H9 (cell line): ENCODE data around the gene CXCL14. TPM values are rescaled to one million over a fixed set of nuclear protein-coding genes. Genes with fewer than 3 reads are reported as not detected.

Experiments
- DNase-seq: peaks from one replicate; pipeline ENCODE4 v3.0.0-alpha.2; 2017
- H2AFZ ChIP-seq: one replicate; pipeline ENCODE4 v1.6.1; 2013; ENCODE audit warnings: mild to moderate bottlenecking, low read length, control low read depth, moderate library complexity
- H2AK5ac ChIP-seq: 2 replicates; pipeline ENCODE4 v1.6.1; 2013; ENCODE audit warnings: low read length, control low read depth, mixed read lengths; ENCODE audit not compliant: insufficient read length
- H2BK120ac ChIP-seq: one replicate; pipeline ENCODE4 v1.6.1; 2013; ENCODE audit warnings: low read depth, mild to moderate bottlenecking, low read length, control low read depth, inconsistent platforms; ENCODE audit not compliant: poor library complexity, severe bottlenecking
- H2BK12ac ChIP-seq: 2 replicates; pipeline ENCODE4 v1.6.1; 2013; ENCODE audit warnings: low read length, control low read depth, mixed read lengths, low read depth; ENCODE audit not compliant: insufficient read length
- H2BK15ac ChIP-seq: 2 replicates; pipeline ENCODE4 v1.6.1; 2013; ENCODE audit warnings: low read depth, low read length, control low read depth
- H2BK20ac ChIP-seq: one replicate; pipeline ENCODE4 v1.6.1; 2013; ENCODE audit warnings: low read depth, mild to moderate bottlenecking, low read length, control low read depth, inconsistent platforms; ENCODE audit not compliant: poor library complexity, severe bottlenecking
- H2BK5ac ChIP-seq: 2 replicates; pipeline ENCODE4 v1.6.1; 2013; ENCODE audit warnings: low read length, control low read depth, mixed read lengths; ENCODE audit not compliant: insufficient read length
- H3K14ac ChIP-seq: 2 replicates; pipeline ENCODE4 v1.6.1; 2013; ENCODE audit warnings: low read length, control low read depth; ENCODE audit not compliant: insufficient read depth
- H3K18ac ChIP-seq: 2 replicates; pipeline ENCODE4 v1.6.1; 2013; ENCODE audit warnings: low read depth, mild to moderate bottlenecking, mixed read lengths, low read length, control low read depth; ENCODE audit not compliant: insufficient read length
- H3K23ac ChIP-seq: 2 replicates; pipeline ENCODE4 v1.6.1; 2013; ENCODE audit warnings: low read length, control low read depth, mixed read lengths, low read depth; ENCODE audit not compliant: insufficient read length
- H3K23me2 ChIP-seq: 2 replicates; pipeline ENCODE4 v1.6.1; 2013; ENCODE audit warnings: low read depth, mild to moderate bottlenecking, mixed read lengths, low read length, control low read depth; ENCODE audit not compliant: insufficient read length, poor library complexity, severe bottlenecking
- H3K27ac ChIP-seq: 2 replicates; pipeline ENCODE4 v1.5.1; 2013; ENCODE audit warnings: low read length, control low read depth, mixed read lengths, low read depth; ENCODE audit not compliant: insufficient read length
- H3K27me3 ChIP-seq: 2 replicates; pipeline ENCODE4 v1.6.1; 2013; ENCODE audit warnings: low read length, control low read depth, inconsistent platforms; ENCODE audit not compliant: insufficient read depth
- H3K4ac ChIP-seq: 2 replicates; pipeline ENCODE4 v1.6.1; 2013; ENCODE audit warnings: low read depth, mild to moderate bottlenecking, control low read depth, inconsistent platforms, low read length, moderate library complexity
- H3K4me1 ChIP-seq: 2 replicates; pipeline ENCODE4 v1.6.1; 2013; ENCODE audit warnings: low read length, control low read depth, inconsistent platforms; ENCODE audit not compliant: insufficient read depth
- H3K4me2 ChIP-seq: 2 replicates; pipeline ENCODE4 v1.6.1; 2013; ENCODE audit warnings: low read length, control low read depth, mixed read lengths; ENCODE audit not compliant: insufficient read length, insufficient read depth
- H3K56ac ChIP-seq: 2 replicates; pipeline ENCODE4 v1.6.1; 2013; ENCODE audit warnings: low read depth, mild to moderate bottlenecking, mixed read lengths, low read length, control low read depth; ENCODE audit not compliant: insufficient read length
- H3K79me1 ChIP-seq: 2 replicates; pipeline ENCODE4 v1.6.1; 2013; ENCODE audit warnings: low read depth, mild to moderate bottlenecking, moderate library complexity, low read length, control low read depth, inconsistent platforms; ENCODE audit not compliant: insufficient read depth, poor library complexity, severe bottlenecking
- H3K79me2 ChIP-seq: 2 replicates; pipeline ENCODE4 v1.6.1; 2013; ENCODE audit warnings: low read length, control low read depth, inconsistent platforms; ENCODE audit not compliant: insufficient read depth
- H3K9ac ChIP-seq: 2 replicates; pipeline ENCODE4 v1.6.1; 2013; ENCODE audit warnings: low read length, control low read depth, mixed read lengths; ENCODE audit not compliant: insufficient read length; ENCODE audit errors: extremely low read depth
- H3K9me3 ChIP-seq: one replicate; pipeline ENCODE4 v1.6.1; 2013; ENCODE audit warnings: low read depth, low read length, inconsistent platforms; ENCODE audit not compliant: control insufficient read depth
- H3T11ph ChIP-seq: one replicate; pipeline ENCODE4 v1.6.1; 2013; ENCODE audit warnings: mild to moderate bottlenecking, low read length, control low read depth, inconsistent platforms
- H4K20me1 ChIP-seq: one replicate; pipeline ENCODE4 v1.6.1; 2013; ENCODE audit not compliant: control insufficient read depth, insufficient read length, insufficient read depth
- H4K5ac ChIP-seq: 2 replicates; pipeline ENCODE4 v1.6.1; 2013; ENCODE audit warnings: low read depth, mild to moderate bottlenecking, mixed read lengths, low read length, control low read depth; ENCODE audit not compliant: insufficient read length
- H4K8ac ChIP-seq: replicated peaks from 2 replicates; pipeline ENCODE4 v1.6.1; 2013; ENCODE audit warnings: low read length, control low read depth, mixed read lengths, low read depth; ENCODE audit not compliant: insufficient read length
- H4K91ac ChIP-seq: 2 replicates; pipeline ENCODE4 v1.6.1; 2013; ENCODE audit warnings: low read depth, mild to moderate bottlenecking, moderate library complexity, mixed read lengths, low read length, control low read depth; ENCODE audit not compliant: insufficient read length
- H3K27ac Mint-ChIP-seq, 3 experiments: 2 replicates in 2 of 3; 3 replicates in 1 of 3; pipeline ENCODE4 v1.8.0; 2020 to 2021; ENCODE audit warnings: mixed read lengths in 3 of 3, mild to moderate bottlenecking in 1 of 3, moderate library complexity in 1 of 3
- H3K27me3 Mint-ChIP-seq: 2 replicates; pipeline ENCODE4 v1.8.0; 2021; ENCODE audit warnings: low read depth, mild to moderate bottlenecking, moderate library complexity, mixed read lengths
- H3K36me3 Mint-ChIP-seq, 3 experiments: 2 replicates in 2 of 3; 3 replicates in 1 of 3; pipeline ENCODE4 v1.8.0; 2020 to 2021; ENCODE audit warnings: low read depth in 3 of 3, mixed read lengths in 3 of 3; ENCODE audit not compliant: insufficient read depth in 1 of 3
- H3K4me1 Mint-ChIP-seq, 2 experiments: 2 replicates each; pipeline ENCODE4 v1.8.0; 2020; ENCODE audit warnings: mixed read lengths in 2 of 2
- H3K4me3 Mint-ChIP-seq, 2 experiments: 2 replicates in 1 of 2; 3 replicates in 1 of 2; pipeline ENCODE4 v1.8.0; 2020 to 2021; ENCODE audit warnings: mild to moderate bottlenecking in 2 of 2, mixed read lengths in 2 of 2, moderate library complexity in 1 of 2
- H3K9me3 Mint-ChIP-seq, 2 experiments: 2 replicates in 1 of 2; 3 replicates in 1 of 2; pipeline ENCODE4 v1.8.0; 2020; ENCODE audit warnings: mild to moderate bottlenecking in 2 of 2, mixed read lengths in 2 of 2, moderate library complexity in 1 of 2
- CTCF ChIP-seq: fragments of 200-600 bp; sonication (generic); conservative IDR thresholded peaks from 3 replicates; pipeline ENCODE4 v1.8.0; 2021; ENCODE audit warnings: antibody characterized with exemption, mild to moderate bottlenecking
- WGBS: extraction: QIAGEN DNeasy Blood & Tissue Kit; methylation state at CpG from one replicate; pipeline ENCODE4 v1.1.7; 2013; ENCODE audit warnings: missing lambda C conversion rate, low lambda C conversion rate, mixed read lengths; ENCODE audit not compliant: insufficient read length; ENCODE audit errors: extremely low coverage; 5-methylcytosine and 5-hydroxymethylcytosine counted together
- total RNA-seq: library from RNA; stranded (reverse); gene quantifications from 2 replicates; pipeline ENCODE4 v1.2.1, GENCODE V29; 2021

The CXCL14 gene
- total RNA-seq, 1 experiment from 2014 or later: 1.1 TPM

- no peak overlapping the region for H3K18ac ChIP-seq
Measured at GRCh38 chr5:135598691-135599395, 20.1 kb upstream of the CXCL14 start.

More at GRCh38 chr5:135598691-135599395, 20.1 kb upstream of the CXCL14 start:
- H3K4me1 Mint-ChIP-seq: peaks cover 11% of the 10 kb centered on the region in 2 experiments
- Histone ChIP-seq H3K9ac (no peak overlapping the region), H2BK120ac (no peak overlapping the region), H2BK15ac (no peak overlapping the region), H3K4me1 (no peaks in the 10 kb centered on the region), H2AK5ac (no peak overlapping the region), H3K14ac (no peak overlapping the region), H2AFZ (no peak overlapping the region), H3K9me3 (no peaks in the 10 kb centered on the region), H3K23ac (no peak overlapping the region), H4K91ac (no peak overlapping the region), H3K4ac (no peak overlapping the region), H2BK5ac (no peak overlapping the region), H3K4me2 (no peak overlapping the region), H4K20me1 (no peaks in the 10 kb centered on the region), H3K27me3 (no peaks in the 10 kb centered on the region), H2BK12ac (no peak overlapping the region), H3K27ac (no peak overlapping the region), H4K5ac (no peak overlapping the region), H3K23me2 (no peaks in the 10 kb centered on the region), H3K79me2 (no peaks in the 10 kb centered on the region), H4K8ac (no peak overlapping the region), H3K56ac (no peak overlapping the region), H3K79me1 (no peaks in the 10 kb centered on the region), H3T11ph (no peak overlapping the region), H2BK20ac (no peak overlapping the region)
- no peak overlapping the region for H3K27ac Mint-ChIP-seq
- TF ChIP-seq CTCF: no peak
- DNase-seq: no peak
- H3K9me3 Mint-ChIP-seq: no peaks in the 10 kb centered on the region
- H3K27me3 Mint-ChIP-seq: peaks cover 13% of the 10 kb centered on the region
- H3K4me3 Mint-ChIP-seq: no peak overlapping the region
- H3K36me3 Mint-ChIP-seq: no peaks in the 10 kb centered on the region
- WGBS: no CpG with 5 or more reads among the region's 9 CpGs
